Activated naive CD4-positive, alpha-beta T cell (primary cell): Measurements from ENCODE around the gene NPTXR.

ENCODE experiments used
- DNase-seq, 4 experiments: peaks; one replicate each; lab custom pipeline; 2025; lab: John Stamatoyannopoulos, UW

Gene NPTXR

DNA sequence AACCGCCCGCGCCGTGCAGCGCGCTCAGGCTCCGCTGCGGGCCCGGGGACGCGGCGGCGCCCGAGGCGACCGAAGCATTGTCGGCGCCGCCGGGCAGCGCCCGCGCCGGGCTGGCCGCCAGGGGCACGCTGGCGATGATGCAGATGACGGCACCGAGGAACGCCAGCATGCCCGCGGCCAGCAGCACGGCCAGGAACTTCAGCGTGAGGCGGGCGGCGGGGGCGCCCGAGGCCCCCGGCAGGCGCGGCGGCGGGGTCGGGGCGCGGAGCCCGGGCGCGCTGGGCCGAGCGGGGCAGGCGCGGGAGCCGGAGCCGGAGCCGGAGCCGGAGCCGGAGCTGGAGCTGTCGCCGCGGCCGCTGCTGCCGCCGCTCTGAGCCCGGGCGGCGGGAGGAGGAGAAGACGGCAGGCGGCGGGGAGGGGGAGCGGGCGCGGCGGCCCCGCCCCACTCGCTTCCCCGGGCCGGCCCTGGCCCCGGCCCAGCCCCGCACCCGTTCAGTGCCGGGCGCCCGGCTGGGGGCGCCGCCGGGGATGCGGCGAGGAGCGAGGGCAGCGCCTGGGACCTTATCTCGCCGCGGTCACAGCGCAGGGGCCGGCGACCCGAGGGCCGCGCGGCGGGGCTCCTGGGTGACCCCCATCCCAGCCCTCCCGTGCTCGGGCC is at the start of gene NPTXR:
Gene NPTXR, minus strand, starts transcription at position 372 of the 658 bp plus-strand sequence.
- peak in 1 of 4 experiments; percentile 48 for DNase-seq

DNA sequence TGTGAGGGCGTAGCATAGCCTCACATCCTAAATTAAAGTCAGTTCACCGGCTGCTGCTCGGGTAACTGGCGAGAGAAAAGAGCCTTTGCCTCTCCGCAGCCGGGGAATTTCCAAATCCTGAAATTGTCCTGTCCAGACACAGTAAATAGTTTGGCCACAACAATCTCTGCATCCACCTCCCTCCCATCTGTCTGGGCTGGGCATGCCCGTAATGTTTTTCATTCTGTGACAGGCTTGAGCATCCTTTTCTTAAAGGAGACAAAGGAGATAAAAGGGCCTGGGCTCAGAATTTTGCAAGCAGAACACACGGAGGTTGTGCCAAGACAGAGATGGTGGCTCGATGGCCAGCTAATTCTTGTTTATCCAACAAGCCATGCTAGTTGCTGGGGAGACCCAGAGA is 47.4 kb upstream of the NPTXR start:
- DNase-seq: no peak

GRCh38 chr22:38890377-38890776 is 46.5 kb upstream of the NPTXR start:
- DNase-seq: no peak

DNA sequence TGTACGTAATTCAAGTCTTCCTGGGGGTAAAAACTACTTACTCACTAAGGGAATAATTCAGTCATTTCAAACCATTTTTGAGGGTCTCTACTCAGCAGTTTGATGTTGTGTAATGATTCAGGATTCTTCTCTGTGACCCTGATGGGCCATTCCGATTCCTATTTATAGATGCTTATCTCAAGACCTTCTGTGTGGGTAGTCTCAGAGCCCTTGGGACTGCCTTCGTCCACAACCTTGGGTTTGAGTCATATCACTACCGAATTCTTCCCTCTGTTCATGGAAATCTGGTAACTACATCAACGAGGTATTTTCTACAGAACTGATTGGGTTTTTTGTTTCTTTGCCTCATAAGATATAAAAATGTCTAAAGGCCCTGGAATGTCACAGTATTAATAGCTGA is 42.5 kb upstream of the NPTXR start:
- no peak for DNase-seq

DNA sequence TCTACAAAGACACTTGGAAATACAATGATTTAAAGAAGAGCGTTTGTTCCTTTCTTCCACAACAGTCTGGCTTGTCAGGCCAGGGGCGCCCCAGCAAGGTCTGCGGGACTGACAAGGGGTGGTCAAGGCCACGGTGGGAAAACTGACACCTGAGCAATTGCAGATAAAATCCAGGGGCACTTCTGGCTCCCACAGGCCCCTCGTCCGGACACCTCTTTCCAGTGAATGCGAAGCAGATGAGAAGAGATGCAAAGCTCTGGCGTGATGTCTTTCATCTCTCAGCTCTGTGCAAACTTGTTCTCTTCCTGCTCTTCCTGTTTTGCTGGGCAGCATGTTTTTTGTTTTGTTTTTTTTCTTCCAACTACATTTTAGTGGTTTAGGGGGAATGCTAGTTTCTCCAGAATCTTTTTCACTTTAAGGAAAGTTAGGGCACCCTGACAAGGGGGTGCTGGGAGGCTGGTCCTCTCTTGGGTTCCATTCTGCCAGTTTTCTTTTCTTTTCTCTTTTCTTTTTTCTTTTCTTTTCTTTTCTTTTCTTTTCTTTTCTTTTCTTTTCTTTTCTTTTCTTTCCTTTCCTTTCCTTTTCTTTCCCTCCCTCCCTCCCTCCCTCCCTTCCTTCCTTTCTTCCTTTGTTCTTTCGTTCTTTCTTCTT is 39.3 kb upstream of the NPTXR start:
- no peak for DNase-seq

DNA sequence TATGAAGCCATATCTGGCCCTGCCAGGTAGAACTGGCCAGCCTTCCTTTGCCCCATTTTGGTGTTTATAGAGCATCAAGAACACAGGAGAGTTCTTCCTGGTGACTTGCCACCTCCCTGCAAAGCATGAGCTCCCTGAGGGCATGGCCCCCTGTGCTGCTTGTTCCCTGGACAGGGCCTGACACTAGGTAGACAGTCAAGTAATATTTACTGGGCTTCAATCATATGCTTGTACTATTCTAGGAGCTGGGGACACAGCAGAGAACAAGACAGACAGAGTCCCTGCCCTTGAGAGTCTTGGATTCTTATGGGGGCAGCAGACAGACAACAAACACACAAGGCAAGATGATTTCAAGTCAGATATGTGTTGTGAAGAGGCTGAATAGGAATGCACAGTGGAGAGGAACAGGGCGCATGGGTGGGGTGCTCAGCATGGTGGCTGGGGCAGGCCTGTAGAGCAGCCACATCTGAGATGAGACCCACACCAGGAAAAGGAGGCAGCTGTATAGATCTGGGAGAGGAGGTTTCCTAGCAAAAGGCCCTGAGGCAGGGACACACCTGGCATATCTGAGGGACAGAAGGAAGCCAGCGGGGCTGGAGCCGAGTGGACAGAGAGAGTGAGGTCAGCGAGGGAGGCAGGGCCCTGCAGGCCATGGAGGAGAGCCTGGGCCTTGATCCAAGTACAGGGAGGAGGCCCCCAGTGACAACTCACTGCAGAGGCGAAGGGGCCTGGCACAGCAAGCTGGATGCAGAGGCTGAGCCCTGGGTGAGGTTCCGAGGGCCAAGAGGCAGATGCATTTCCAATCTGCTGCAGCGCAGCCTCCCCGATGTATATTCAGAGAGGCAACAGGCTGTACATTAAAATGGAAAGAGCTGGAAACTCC is 38.4 kb upstream of the NPTXR start:
- DNase-seq: no peak

DNA sequence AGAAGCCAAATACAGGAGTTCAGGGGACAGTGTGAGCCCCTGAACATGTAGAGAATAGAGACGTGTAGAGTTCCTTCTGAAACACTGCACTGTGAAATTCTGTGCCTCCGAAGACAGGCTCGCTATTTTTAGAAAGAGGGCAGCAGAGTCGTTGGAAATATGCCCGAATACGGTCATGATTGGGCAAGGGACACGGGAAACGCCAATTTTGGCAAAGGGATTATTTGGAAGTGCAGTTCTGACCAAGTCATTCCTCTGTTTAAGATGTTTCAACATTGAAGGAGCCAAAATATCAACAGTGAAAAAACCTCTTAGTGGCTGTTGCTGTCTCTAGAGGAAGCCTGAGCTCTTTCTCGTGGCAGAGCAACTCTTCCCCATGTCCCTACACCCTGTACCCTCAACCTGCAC is 37.6 kb upstream of the NPTXR start:
- no peak for DNase-seq

DNA sequence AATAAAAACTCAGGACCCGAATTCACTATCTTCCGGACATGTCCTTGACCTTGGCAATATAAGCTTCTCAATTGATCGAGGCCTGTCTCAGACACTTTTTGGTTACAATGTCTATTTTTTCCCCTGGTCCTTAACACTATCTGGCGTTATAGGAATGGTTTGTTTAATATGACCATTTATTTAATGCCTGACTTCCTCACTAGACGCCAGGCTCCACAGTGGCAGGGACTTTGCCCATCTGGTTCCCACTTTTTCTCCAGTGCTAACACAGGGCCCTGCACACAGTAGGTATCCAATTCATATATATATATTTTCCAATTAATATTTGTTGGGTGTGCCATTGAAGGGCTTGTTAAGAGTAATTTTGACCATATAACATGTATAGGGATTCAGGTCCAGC is 36.1 kb upstream of the NPTXR start:
- DNase-seq: no peak

DNA sequence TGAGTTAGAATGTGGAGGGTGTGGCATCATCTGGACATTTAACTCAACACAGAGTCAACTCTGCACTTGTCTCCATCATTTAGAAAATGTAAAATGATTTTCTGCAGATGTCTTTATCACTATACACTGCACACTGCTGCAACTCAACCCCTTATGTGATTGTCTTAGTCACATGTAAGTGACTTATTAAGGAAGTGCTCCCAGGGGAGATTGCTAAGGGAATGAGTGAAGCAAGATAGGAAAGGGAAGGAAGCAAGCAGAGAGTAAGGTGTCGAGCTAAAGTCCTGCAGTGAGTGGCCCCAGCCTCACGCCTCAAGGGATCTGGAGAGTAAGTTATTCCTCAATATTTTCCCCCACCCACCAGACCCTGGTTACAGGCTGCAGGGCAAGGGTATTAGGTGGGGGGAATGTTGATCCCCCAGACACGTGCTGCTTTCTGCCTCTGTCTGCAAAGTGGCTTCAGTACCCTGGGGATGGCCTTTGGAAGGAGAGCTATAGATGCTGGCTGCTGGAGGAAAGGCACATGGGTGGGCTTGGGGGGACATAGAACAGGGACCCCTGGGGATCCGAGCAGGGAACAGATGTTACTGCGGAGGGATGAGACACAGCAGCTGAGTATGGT is 35.4 kb upstream of the NPTXR start:
- no peak for DNase-seq

GRCh38 chr22:38878001-38878400 is 34.2 kb upstream of the NPTXR start:
- no peak for DNase-seq

- no peak for DNase-seq
These were observed 30.8 kb upstream of the NPTXR start for GRCh38 chr22:38874529-38875222.

GRCh38 chr22:38873469-38874411 is 29.9 kb upstream of the NPTXR start:
- peak in 1 of 4 experiments; percentile 35 for DNase-seq

GRCh38 chr22:38872831-38873248 is 29.0 kb upstream of the NPTXR start:
- no peak for DNase-seq

- DNase-seq: peak; percentile 78 to 95 (median 90)
These were observed 28.5 kb upstream of the NPTXR start, which contains the start of gene CBX6 for GRCh38 chr22:38872172-38872830. Gene CBX6 (minus strand): TSS chr22:38872216. CDS start chr22:38872190, 26 bp downstream.

GRCh38 chr22:38871360-38872171 is 27.7 kb upstream of the NPTXR start:
- DNase-seq: no peak

- no peak for DNase-seq
These were observed 27.0 kb upstream of the NPTXR start for GRCh38 chr22:38870791-38871359.

GRCh38 chr22:38870312-38870741 is 26.5 kb upstream of the NPTXR start:
- DNase-seq: peak; percentile 46 to 82 (median 74)

DNA sequence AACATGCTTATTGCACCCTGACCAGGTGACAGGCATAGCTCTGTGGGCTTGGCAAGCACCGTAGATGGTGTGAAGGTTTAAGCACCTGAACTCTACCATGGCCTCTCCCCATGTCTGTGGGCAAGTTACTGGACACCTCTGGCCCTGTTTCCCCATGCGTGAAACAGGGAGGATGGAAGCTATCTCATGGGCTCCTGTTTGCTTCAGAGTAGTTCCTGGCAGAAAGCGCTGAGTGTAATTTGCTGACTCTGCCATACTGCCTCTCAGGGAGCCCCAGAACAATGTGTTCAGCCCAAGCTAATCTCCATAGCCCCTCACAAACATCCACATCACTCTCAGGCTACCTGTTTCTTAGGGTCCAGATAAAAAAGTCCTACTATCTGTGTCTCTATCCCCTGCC is 25.8 kb upstream of the NPTXR start:
- DNase-seq: no peak
